Neural cell (in vitro differentiated cells): Measurements from ENCODE around the gene EPN1. TPM values are rescaled to one million over a fixed set of nuclear protein-coding genes. Genes with fewer than 3 reads are reported as not detected.

Source experiments
- H2AFZ ChIP-seq: fragments of 200-600, 300-800 bp; sonication (generic), shearing (Covaris generic); 2 replicates; pipeline ENCODE4 v1.6.0; 2014; ENCODE audit warnings: low read depth, mild to moderate bottlenecking, antibody characterized with exemption, low read length, moderate library complexity
- H3F3A ChIP-seq: fragments of 200-600 bp; shearing (Covaris generic); 2 replicates; pipeline ENCODE4 v1.6.1; 2016; ENCODE audit warnings: mild to moderate bottlenecking, moderate library complexity, mixed read lengths, antibody characterized with exemption, low read length; ENCODE audit not compliant: insufficient read depth, poor library complexity, severe bottlenecking
- H3K27ac ChIP-seq: fragments of 200-600, 300-800 bp; sonication (generic), shearing (Covaris generic); 2 replicates; pipeline ENCODE4 v1.5.1; 2014; ENCODE audit warnings: mild to moderate bottlenecking, low read length, moderate library complexity
- H3K27me3 ChIP-seq: fragments of 300-800, 200-600 bp; sonication (generic), shearing (Covaris generic); 2 replicates; pipeline ENCODE4 v1.6.0; 2014; ENCODE audit warnings: mild to moderate bottlenecking, low read depth, low read length, moderate library complexity; ENCODE audit not compliant: insufficient read depth
- H3K36me3 ChIP-seq: fragments of 300-800, 200-600 bp; sonication (generic), shearing (Covaris generic); 2 replicates; pipeline ENCODE4 v1.5.1; 2014; ENCODE audit warnings: mild to moderate bottlenecking, antibody characterized with exemption, low read length, moderate library complexity; ENCODE audit not compliant: insufficient read depth
- H3K4me2 ChIP-seq: fragments of 300-800, 200-600 bp; sonication (generic), shearing (Covaris generic); 2 replicates; pipeline ENCODE4 v1.6.0; 2014; ENCODE audit warnings: mild to moderate bottlenecking, low read length
- H3K4me3 ChIP-seq: fragments of 300-800, 200-600 bp; sonication (generic), shearing (Covaris generic); 2 replicates; pipeline ENCODE4 v1.5.1; 2014; ENCODE audit warnings: mild to moderate bottlenecking, low read length, moderate library complexity
- H3K79me2 ChIP-seq: fragments of 200-600 bp; shearing (Covaris generic); replicated peaks from 2 replicates; pipeline ENCODE4 v1.6.0; 2014; ENCODE audit warnings: mild to moderate bottlenecking, low read length, moderate library complexity; ENCODE audit not compliant: insufficient read depth
- H3K9ac ChIP-seq: fragments of 300-800, 200-600 bp; sonication (generic), shearing (Covaris generic); 2 replicates; pipeline ENCODE4 v1.6.1; 2016; ENCODE audit warnings: mild to moderate bottlenecking, low read length, mixed read lengths
- H3K9me2 ChIP-seq: fragments of 200-600 bp; shearing (Covaris generic); 2 replicates; pipeline ENCODE4 v1.6.1; 2016; ENCODE audit warnings: mild to moderate bottlenecking, low read length, mixed read lengths; ENCODE audit not compliant: insufficient read depth
- H3K9me3 ChIP-seq: fragments of 200-600, 300-800 bp; sonication (generic), shearing (Covaris generic); 2 replicates; pipeline ENCODE4 v1.6.1; 2016; ENCODE audit warnings: mild to moderate bottlenecking, mixed run types, low read length, moderate library complexity, mixed read lengths
- H4K20me1 ChIP-seq: fragments of 200-600 bp; shearing (Covaris generic); 2 replicates; pipeline ENCODE4 v1.6.1; 2016; ENCODE audit warnings: mild to moderate bottlenecking, mixed run types; ENCODE audit not compliant: insufficient read depth
- CTCF ChIP-seq: fragments of 450-650 bp; IDR thresholded peaks from 2 replicates; pipeline ENCODE4 v1.5.1; 2014; ENCODE audit warnings: antibody characterized with exemption, mild to moderate bottlenecking, moderate library complexity; ENCODE audit not compliant: poor library complexity, severe bottlenecking
- EP300 ChIP-seq: fragments of 450-650 bp; conservative IDR thresholded peaks from 2 replicates; pipeline ENCODE4 v1.6.1; 2014; ENCODE audit warnings: antibody characterized with exemption, mild to moderate bottlenecking, moderate library complexity; ENCODE audit not compliant: poor library complexity, severe bottlenecking
- EZH2 ChIP-seq: fragments of 200-600, 300-800 bp; shearing (Covaris generic), sonication (generic); IDR thresholded peaks from 2 replicates; pipeline ENCODE4 v1.6.1; 2014; ENCODE audit warnings: antibody characterized with exemption, low read length, borderline replicate concordance, mild to moderate bottlenecking; ENCODE audit not compliant: insufficient read depth, poor library complexity, severe bottlenecking
- MXI1 ChIP-seq: fragments of 450-650 bp; conservative IDR thresholded peaks from 2 replicates; pipeline ENCODE4 v1.6.1; 2014; ENCODE audit warnings: antibody characterized with exemption, mild to moderate bottlenecking; ENCODE audit not compliant: poor library complexity, severe bottlenecking
- POLR2AphosphoS5 ChIP-seq: IDR thresholded peaks from 2 replicates; pipeline ENCODE4 v1.6.1; 2012
- RAD21 ChIP-seq: fragments of 450-650 bp; conservative IDR thresholded peaks from 2 replicates; pipeline ENCODE4 v1.6.1; 2014; ENCODE audit warnings: antibody characterized with exemption, mild to moderate bottlenecking, moderate library complexity
- REST ChIP-seq: IDR thresholded peaks from 2 replicates; pipeline ENCODE4 v1.6.1; 2012; ENCODE audit warnings: borderline replicate concordance
- SMC3 ChIP-seq: fragments of 450-650 bp; conservative IDR thresholded peaks from 2 replicates; pipeline ENCODE4 v1.6.1; 2014; ENCODE audit warnings: antibody characterized with exemption, mild to moderate bottlenecking, moderate library complexity; ENCODE audit not compliant: poor library complexity
- TAF1 ChIP-seq: IDR thresholded peaks from 2 replicates; pipeline ENCODE4 v1.6.1; 2012; ENCODE audit warnings: low read depth
- polyA plus RNA-seq: library from polyadenylated mRNA; depleted of rRNA; stranded (reverse); fragments of >200 nt; gene quantifications from 2 replicates; pipeline ENCODE4 v1.2.3, GENCODE V29; 2014

The EPN1 gene
- polyA plus RNA-seq, 1 donor from 2014 or later, result 21.0 TPM

- Histone ChIP-seq H3K9ac (no peak overlapping the region), H2AFZ (no peak overlapping the region), H3K27me3 (no peaks in the 10 kb centered on the region), H3K4me2 (no peak overlapping the region), H3K36me3 (no peaks in the 10 kb centered on the region), H3K4me3 (no peak overlapping the region), H3K9me3 (no peaks in the 10 kb centered on the region), H3F3A (no peaks in the 10 kb centered on the region), H3K9me2 (no peaks in the 10 kb centered on the region), H4K20me1 (no peaks in the 10 kb centered on the region), H3K27ac (no peak overlapping the region), H3K79me2 (no peaks in the 10 kb centered on the region)
- TF ChIP-seq POLR2AphosphoS5 (no peak), EP300 (no peak), MXI1 (no peak), SMC3 (no peak), CTCF (no peak), TAF1 (no peak), EZH2 (no peak), RAD21 (no peak), REST (no peak)
These were observed 19.2 kb downstream of the EPN1 start for GRCh38 chr19:55694241-55694655.

DNA sequence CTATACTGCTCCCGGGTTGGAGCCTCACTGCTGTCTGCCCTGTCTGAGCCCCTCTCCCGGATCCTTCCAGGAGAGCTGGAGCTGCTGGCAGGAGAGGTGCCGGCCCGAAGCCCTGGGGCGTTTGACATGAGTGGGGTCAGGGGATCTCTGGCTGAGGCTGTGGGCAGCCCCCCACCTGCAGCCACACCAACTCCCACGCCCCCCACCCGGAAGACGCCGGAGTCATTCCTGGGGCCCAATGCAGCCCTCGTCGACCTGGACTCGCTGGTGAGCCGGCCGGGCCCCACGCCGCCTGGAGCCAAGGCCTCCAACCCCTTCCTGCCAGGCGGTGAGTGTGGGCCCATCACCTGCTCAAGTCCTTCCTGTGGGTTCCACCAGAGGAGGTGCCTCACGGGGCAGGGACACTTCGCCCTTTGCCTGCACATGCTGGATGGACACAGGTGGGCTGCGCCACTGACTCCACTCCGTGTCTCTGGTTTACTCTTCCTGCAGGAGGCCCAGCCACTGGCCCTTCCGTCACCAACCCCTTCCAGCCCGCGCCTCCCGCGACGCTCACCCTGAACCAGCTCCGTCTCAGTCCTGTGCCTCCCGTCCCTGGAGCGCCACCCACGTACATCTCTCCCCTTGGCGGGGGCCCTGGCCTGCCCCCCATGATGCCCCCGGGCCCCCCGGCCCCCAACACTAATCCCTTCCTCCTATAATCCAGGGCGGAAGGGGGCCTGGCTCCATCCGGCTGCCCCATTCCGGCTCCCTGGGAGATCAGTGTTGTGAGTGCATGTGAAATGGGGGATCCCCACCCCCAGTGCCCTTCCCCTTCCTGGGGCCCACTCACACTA, 19.8 kb downstream of the EPN1 start:
- H3K36me3 ChIP-seq, result no peaks in the 10 kb centered on the region
- no peak overlapping the region for H3K4me2 ChIP-seq
- H3K9me2 ChIP-seq, result no peaks in the 10 kb centered on the region
- no peaks in the 10 kb centered on the region for H3K79me2 ChIP-seq
- H3F3A ChIP-seq, result no peaks in the 10 kb centered on the region
- H3K9ac ChIP-seq, result no peak overlapping the region
- TF ChIP-seq REST, result no peak
- H3K27me3 ChIP-seq, result no peaks in the 10 kb centered on the region
- H3K4me3 ChIP-seq, result no peak overlapping the region
- no peaks in the 10 kb centered on the region for H3K9me3 ChIP-seq
- no peak overlapping the region for H3K27ac ChIP-seq
- no peaks in the 10 kb centered on the region for H4K20me1 ChIP-seq
- H2AFZ ChIP-seq, result no peak overlapping the region
